NCI-H1092 treated with DMSO at 0.1 percent for 48 hours (cell line): ENCODE results near the gene SPACA4.

Experiments
- DNase-seq: peaks from one replicate; lab custom pipeline; 2025; lab: John Stamatoyannopoulos, UW

Gene SPACA4

GRCh38 chr19:48651683-48652048 lies 45.1 kb downstream of the SPACA4 start:
- DNase-seq, result no peak

DNA sequence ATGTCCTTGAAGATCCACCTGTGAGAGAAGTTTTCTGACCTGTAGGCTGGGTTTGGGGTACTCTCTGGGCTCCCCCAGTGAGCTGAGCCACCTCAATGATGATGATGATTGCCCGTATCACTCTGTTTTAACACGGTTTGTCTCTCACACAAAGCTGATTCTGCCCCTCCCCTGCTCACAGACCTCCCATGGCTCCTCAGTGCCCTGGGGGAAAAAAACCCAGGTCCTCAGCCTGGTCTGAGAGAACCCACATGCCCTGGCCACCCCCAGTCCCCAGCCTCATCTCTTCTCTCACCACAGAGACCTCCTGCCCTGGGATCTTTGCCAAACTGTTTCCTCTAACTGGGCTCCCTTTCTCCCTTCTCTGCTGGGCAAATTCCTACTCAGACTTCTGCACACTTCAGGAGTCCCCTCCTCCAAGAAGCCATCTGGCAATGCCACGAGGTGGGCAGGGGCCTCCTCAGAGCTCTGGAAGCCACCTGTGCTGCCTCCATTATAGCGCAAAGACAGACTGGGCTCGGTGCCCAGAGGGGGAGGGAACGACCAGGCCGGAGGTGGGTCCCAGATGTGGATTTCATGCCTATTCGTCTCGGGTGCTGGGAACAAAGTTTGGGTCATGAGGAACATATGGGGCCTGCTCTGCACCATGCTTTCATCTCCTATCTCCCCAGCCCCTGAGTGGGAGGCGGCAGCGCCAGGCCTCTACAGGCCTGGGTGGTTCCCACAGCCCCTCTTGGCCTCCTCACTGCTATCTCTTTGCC lies 47.9 kb downstream of the SPACA4 start:
- DNase-seq, result peak; percentile 11

GRCh38 chr19:48656840-48657474 lies 50.4 kb downstream of the SPACA4 start:
- DNase-seq, result no peak
